ENCODE data around the gene DEFB124. TPM values are rescaled to one million over a fixed set of nuclear protein-coding genes. Genes with fewer than 3 reads are reported as not detected.

DEFB124 gene
- total RNA-seq, 1 donor from 2014 or later: not detected

- Mint-ChIP-seq H3K9me3 (ENCODE audit: unreplicated experiment) (peaks cover 2% of the 10 kb centered on the region), H3K4me3 (ENCODE audit: unreplicated experiment) (no peak overlapping the region), H3K36me3 (ENCODE audit: unreplicated experiment) (peaks cover 7% of the 10 kb centered on the region), H3K27me3 (ENCODE audit: unreplicated experiment) (peaks cover 16% of the 10 kb centered on the region), H3K4me1 (ENCODE audit: low read depth, unreplicated experiment) (no peaks in the 10 kb centered on the region), H3K27ac (ENCODE audit: unreplicated experiment) (no peak overlapping the region)
- DNase-seq: no peak
- TF ChIP-seq CTCF (IDR thresholded peaks at IDR 0.05; ENCODE audit: partially characterized antibody, unreplicated experiment): no peak
Measured at GRCh38 chr20:31488115-31488514, 13.2 kb upstream of the DEFB124 start.

GRCh38 chr20:31485450-31486339 is 10.8 kb upstream of the DEFB124 start:
- peak; percentile 69 for DNase-seq
- H3K27ac Mint-ChIP-seq (ENCODE audit: unreplicated experiment): no peak overlapping the region
- H3K36me3 Mint-ChIP-seq (ENCODE audit: unreplicated experiment): peaks cover 7% of the 10 kb centered on the region
- TF ChIP-seq CTCF (IDR thresholded peaks at IDR 0.05; ENCODE audit: partially characterized antibody, unreplicated experiment): no peak
- peaks cover 19% of the 10 kb centered on the region for H3K27me3 Mint-ChIP-seq (ENCODE audit: unreplicated experiment)
- no peaks in the 10 kb centered on the region for H3K9me3 Mint-ChIP-seq (ENCODE audit: unreplicated experiment)
- H3K4me3 Mint-ChIP-seq (ENCODE audit: unreplicated experiment): peak overlapping the region; percentile 27
- H3K4me1 Mint-ChIP-seq (ENCODE audit: low read depth, unreplicated experiment): no peaks in the 10 kb centered on the region

- Mint-ChIP-seq H3K9me3 (ENCODE audit: unreplicated experiment) (peaks cover 2% of the 10 kb centered on the region), H3K4me1 (ENCODE audit: low read depth, unreplicated experiment) (no peaks in the 10 kb centered on the region)
Measured at GRCh38 chr20:31484001-31484400, 9.1 kb upstream of the DEFB124 start.

GRCh38 chr20:31476643-31477215 is 1.8 kb upstream of the DEFB124 start:
- H3K36me3 Mint-ChIP-seq (ENCODE audit: unreplicated experiment): peaks cover 19% of the 10 kb centered on the region
- peak; percentile 51 for DNase-seq
- no peak overlapping the region for H3K27ac Mint-ChIP-seq (ENCODE audit: unreplicated experiment)
- no peak for TF ChIP-seq CTCF (IDR thresholded peaks at IDR 0.05; ENCODE audit: partially characterized antibody, unreplicated experiment)
- H3K4me1 Mint-ChIP-seq (ENCODE audit: low read depth, unreplicated experiment): peaks cover 8% of the 10 kb centered on the region
- no peak overlapping the region for H3K4me3 Mint-ChIP-seq (ENCODE audit: unreplicated experiment)
- H3K9me3 Mint-ChIP-seq (ENCODE audit: unreplicated experiment): peaks cover 16% of the 10 kb centered on the region
- peaks cover 31% of the 10 kb centered on the region for H3K27me3 Mint-ChIP-seq (ENCODE audit: unreplicated experiment)

More at GRCh38 chr20:31484001-31484400, 9.1 kb upstream of the DEFB124 start:
- Mint-ChIP-seq H3K27me3 (ENCODE audit: unreplicated experiment) (peaks cover 19% of the 10 kb centered on the region), H3K36me3 (ENCODE audit: unreplicated experiment) (peaks cover 7% of the 10 kb centered on the region), H3K4me3 (ENCODE audit: unreplicated experiment) (peak overlapping the region; percentile 49), H3K27ac (ENCODE audit: unreplicated experiment) (no peak overlapping the region)
- no peak for TF ChIP-seq CTCF (IDR thresholded peaks at IDR 0.05; ENCODE audit: partially characterized antibody, unreplicated experiment)
- peak; percentile 88 for DNase-seq

GRCh38 chr20:31476294-31476585 is 1.3 kb upstream of the DEFB124 start:
- Mint-ChIP-seq H3K9me3 (ENCODE audit: unreplicated experiment) (peaks cover 16% of the 10 kb centered on the region), H3K4me3 (ENCODE audit: unreplicated experiment) (peak overlapping the region; percentile 79), H3K27ac (ENCODE audit: unreplicated experiment) (no peak overlapping the region), H3K4me1 (ENCODE audit: low read depth, unreplicated experiment) (peaks cover 8% of the 10 kb centered on the region), H3K27me3 (ENCODE audit: unreplicated experiment) (peaks cover 30% of the 10 kb centered on the region), H3K36me3 (ENCODE audit: unreplicated experiment) (peaks cover 19% of the 10 kb centered on the region)
- TF ChIP-seq CTCF (IDR thresholded peaks at IDR 0.05; ENCODE audit: partially characterized antibody, unreplicated experiment): no peak
- no peak for DNase-seq

Measured in glutamatergic neuron (in vitro differentiated cells).